Stimulated activated CD4-positive, alpha-beta T cell treated with anti-CD3 and anti-CD28 coated beads, Interleukin-4, amount 100 ng/mL, for 24 hours (primary cell): Measurements from ENCODE around the gene SPSB4.
"Not testable (repeated sequence)": the region's sequence is repeated elsewhere in the genome, so short reads cannot be mapped to it uniquely, and the experiment has no call there.

ENCODE experiments used
- DNase-seq: peaks from one replicate; pipeline ENCODE4 v3.0.0-alpha.2; 2020

Gene SPSB4

GRCh38 chr3:141096981-141097380, 45.8 kb downstream of the SPSB4 start:
- DNase-seq, result no peak

GRCh38 chr3:141100112-141100511, 49.0 kb downstream of the SPSB4 start:
- no peak for DNase-seq

- DNase-seq, result no peak
Observed at GRCh38 chr3:141100531-141101320, 49.6 kb downstream of the SPSB4 start.

GRCh38 chr3:141102372-141102771, 51.2 kb downstream of the SPSB4 start:
- no peak for DNase-seq

- DNase-seq, result no peak
Observed at GRCh38 chr3:141103067-141103466, 51.9 kb downstream of the SPSB4 start.

GRCh38 chr3:141103503-141103902, 52.4 kb downstream of the SPSB4 start:
- DNase-seq, result no peak

- DNase-seq, result no peak
Observed at GRCh38 chr3:141104151-141104821, 53.1 kb downstream of the SPSB4 start.

GRCh38 chr3:141105828-141106628, 54.9 kb downstream of the SPSB4 start:
- DNase-seq, result peak; percentile 68

GRCh38 chr3:141106842-141107241, 55.7 kb downstream of the SPSB4 start:
- DNase-seq, result no peak

- no peak for DNase-seq
Observed at GRCh38 chr3:141108039-141108438, 56.9 kb downstream of the SPSB4 start.

- DNase-seq, result no peak
Observed at GRCh38 chr3:141109751-141110150, 58.6 kb downstream of the SPSB4 start.

- DNase-seq, result no peak
Observed at GRCh38 chr3:141110322-141110721, 59.2 kb downstream of the SPSB4 start.

GRCh38 chr3:141111364-141112155, 60.4 kb downstream of the SPSB4 start:
- no peak for DNase-seq

- DNase-seq, result no peak
Observed at GRCh38 chr3:141112686-141113297, 61.6 kb downstream of the SPSB4 start.

GRCh38 chr3:141113680-141114079, 62.5 kb downstream of the SPSB4 start:
- not testable (repeated sequence) for DNase-seq

GRCh38 chr3:141114179-141114745, 63.1 kb downstream of the SPSB4 start:
- DNase-seq, result no peak

GRCh38 chr3:141114816-141115460, 63.8 kb downstream of the SPSB4 start:
- no peak for DNase-seq

GRCh38 chr3:141115789-141116541, 64.8 kb downstream of the SPSB4 start:
- no peak for DNase-seq

- no peak for DNase-seq
Observed at GRCh38 chr3:141116721-141117120, 65.6 kb downstream of the SPSB4 start.

GRCh38 chr3:141117982-141118381, 66.8 kb downstream of the SPSB4 start:
- not testable (repeated sequence) for DNase-seq
